Astrocyte of the cerebellum (primary cell): ENCODE measurements around the gene FYN.
"Not testable (repeated sequence)": the region's sequence is repeated elsewhere in the genome, so short reads cannot be mapped to it uniquely, and the experiment has no call there.

Experiments used
- DNase-seq: peaks from one replicate; pipeline ENCODE4 v3.0.0-alpha.2; 2011; ENCODE audit warnings: low read depth
- H3K4me3 ChIP-seq: 2 replicates; pipeline ENCODE4 v1.5.1; 2011; ENCODE audit warnings: mild to moderate bottlenecking, low read depth, low read length, moderate library complexity
- CTCF ChIP-seq: IDR thresholded peaks from 2 replicates; pipeline ENCODE4 v1.5.1; 2012; ENCODE audit warnings: low read length, low read depth, moderate library complexity, mild to moderate bottlenecking; ENCODE audit errors: missing control alignments
- in situ Hi-C: cut with HindIII; loops from 2 replicates; pipeline ENCODE4 v1.10.0; 2017; ENCODE audit warnings: low sequenced_read_pairs

Gene FYN

GRCh38 chr6:111650049-111650448, 223.2 kb downstream of the FYN start:
- no peak for TF ChIP-seq CTCF
- DNase-seq, result no peak
- in situ Hi-C loops, result loop anchor here (5.0 kb wide), 1 partner anchor 37 kb away; no protein-coding TSS in a partner anchor

GRCh38 chr6:111648100-111648499, 225.2 kb downstream of the FYN start:
- in situ Hi-C loops, result no loop called here
- DNase-seq, result no peak
- TF ChIP-seq CTCF, result no peak
- H3K4me3 ChIP-seq, result no peak overlapping the region

More at GRCh38 chr6:111650049-111650448, 223.2 kb downstream of the FYN start:
- H3K4me3 ChIP-seq, result no peak overlapping the region

GRCh38 chr6:111646942-111647341, 226.3 kb downstream of the FYN start:
- no peak for TF ChIP-seq CTCF
- H3K4me3 ChIP-seq, result no peak overlapping the region
- DNase-seq, result no peak
- in situ Hi-C loops, result no loop called here

GRCh38 chr6:111646034-111646433, 227.2 kb downstream of the FYN start:
- in situ Hi-C loops, result no loop called here
- DNase-seq, result no peak
- H3K4me3 ChIP-seq, result no peak overlapping the region
- no peak for TF ChIP-seq CTCF

- TF ChIP-seq CTCF, result no peak
- H3K4me3 ChIP-seq, result no peak overlapping the region
- DNase-seq, result no peak
- in situ Hi-C loops, result no loop called here
Observed at GRCh38 chr6:111644893-111645430, 228.3 kb downstream of the FYN start.

- peak; percentile 77 for TF ChIP-seq CTCF
- DNase-seq, result peak; percentile 39
- in situ Hi-C loops, result no loop called here
- no peak overlapping the region for H3K4me3 ChIP-seq
Observed at GRCh38 chr6:111642463-111643158, 230.6 kb downstream of the FYN start.

- no peak overlapping the region for H3K4me3 ChIP-seq
- in situ Hi-C loops, result no loop called here
- DNase-seq, result no peak
- TF ChIP-seq CTCF, result no peak
Observed at GRCh38 chr6:111639266-111639665, 234.0 kb downstream of the FYN start.

- DNase-seq, H3K4me3 ChIP-seq, in situ Hi-C loops: not testable (repeated sequence)
Observed at GRCh38 chr6:111634981-111635380, 238.3 kb downstream of the FYN start.
